GM12873 (cell line): ENCODE results near the gene RHOXF2.
"Not testable (repeated sequence)": the region's sequence is repeated elsewhere in the genome, so short reads cannot be mapped to it uniquely, and the experiment has no call there.

Experiments used
- CTCF ChIP-seq: IDR thresholded peaks from 2 replicates; pipeline ENCODE4 v1.5.1; 2012; ENCODE audit warnings: low read depth, mild to moderate bottlenecking, moderate library complexity, low read length, control low read depth; ENCODE audit not compliant: insufficient read depth; ENCODE audit errors: missing control alignments

The RHOXF2 gene

GRCh38 chrX:120158313-120158712 lies at the start of gene RHOXF2:
Gene RHOXF2 (plus strand): TSS chrX:120158613. CDS start chrX:120158751, 138 bp downstream.
- not testable (repeated sequence) for TF ChIP-seq CTCF

GRCh38 chrX:120109378-120109777 lies 49.0 kb upstream of the RHOXF2 start:
- no peak for TF ChIP-seq CTCF

GRCh38 chrX:120111611-120112010 lies 46.8 kb upstream of the RHOXF2 start:
- no peak for TF ChIP-seq CTCF

- no peak for TF ChIP-seq CTCF
These were observed 42.9 kb upstream of the RHOXF2 start, which contains the start of gene RHOXF1 for GRCh38 chrX:120115438-120115963. Gene RHOXF1 (minus strand): TSS chrX:120115913. CDS start chrX:120115862, 51 bp downstream.

- TF ChIP-seq CTCF = no peak
These were observed 38.2 kb upstream of the RHOXF2 start for GRCh38 chrX:120120223-120120622.

- no peak for TF ChIP-seq CTCF
These were observed 33.0 kb upstream of the RHOXF2 start for GRCh38 chrX:120125444-120125843.

- no peak for TF ChIP-seq CTCF
These were observed 22.3 kb upstream of the RHOXF2 start for GRCh38 chrX:120136128-120136527.
